Ishikawa (cell line): ENCODE results near the gene FSTL4.

Experiments used
- EP300 ChIP-seq: IDR thresholded peaks from 2 replicates; pipeline ENCODE4 v1.6.1; 2012; ENCODE audit warnings: borderline replicate concordance
- RAD21 ChIP-seq: IDR thresholded peaks from 2 replicates; pipeline ENCODE4 v1.6.1; 2012; ENCODE audit warnings: low read depth
- TAF1 ChIP-seq: IDR thresholded peaks from 2 replicates; pipeline ENCODE4 v1.6.1; 2012; ENCODE audit warnings: low read depth, mild to moderate bottlenecking
- TEAD4 ChIP-seq: IDR thresholded peaks from 2 replicates; pipeline ENCODE4 v1.6.1; 2012
- YY1 ChIP-seq: IDR thresholded peaks from 2 replicates; pipeline ENCODE4 v1.6.1; 2012; ENCODE audit warnings: low read depth
- TF ChIP-seq, protein P1 (sequence below): IDR thresholded peaks from 2 replicates; pipeline ENCODE4 v1.6.1; 2012; ENCODE audit warnings: low read depth, mild to moderate bottlenecking

GRCh38 chr5:133307275-133307674 lies 305.1 kb downstream of the FSTL4 start:
- TF ChIP-seq TEAD4: no peak
- TF ChIP-seq, protein P1, sequence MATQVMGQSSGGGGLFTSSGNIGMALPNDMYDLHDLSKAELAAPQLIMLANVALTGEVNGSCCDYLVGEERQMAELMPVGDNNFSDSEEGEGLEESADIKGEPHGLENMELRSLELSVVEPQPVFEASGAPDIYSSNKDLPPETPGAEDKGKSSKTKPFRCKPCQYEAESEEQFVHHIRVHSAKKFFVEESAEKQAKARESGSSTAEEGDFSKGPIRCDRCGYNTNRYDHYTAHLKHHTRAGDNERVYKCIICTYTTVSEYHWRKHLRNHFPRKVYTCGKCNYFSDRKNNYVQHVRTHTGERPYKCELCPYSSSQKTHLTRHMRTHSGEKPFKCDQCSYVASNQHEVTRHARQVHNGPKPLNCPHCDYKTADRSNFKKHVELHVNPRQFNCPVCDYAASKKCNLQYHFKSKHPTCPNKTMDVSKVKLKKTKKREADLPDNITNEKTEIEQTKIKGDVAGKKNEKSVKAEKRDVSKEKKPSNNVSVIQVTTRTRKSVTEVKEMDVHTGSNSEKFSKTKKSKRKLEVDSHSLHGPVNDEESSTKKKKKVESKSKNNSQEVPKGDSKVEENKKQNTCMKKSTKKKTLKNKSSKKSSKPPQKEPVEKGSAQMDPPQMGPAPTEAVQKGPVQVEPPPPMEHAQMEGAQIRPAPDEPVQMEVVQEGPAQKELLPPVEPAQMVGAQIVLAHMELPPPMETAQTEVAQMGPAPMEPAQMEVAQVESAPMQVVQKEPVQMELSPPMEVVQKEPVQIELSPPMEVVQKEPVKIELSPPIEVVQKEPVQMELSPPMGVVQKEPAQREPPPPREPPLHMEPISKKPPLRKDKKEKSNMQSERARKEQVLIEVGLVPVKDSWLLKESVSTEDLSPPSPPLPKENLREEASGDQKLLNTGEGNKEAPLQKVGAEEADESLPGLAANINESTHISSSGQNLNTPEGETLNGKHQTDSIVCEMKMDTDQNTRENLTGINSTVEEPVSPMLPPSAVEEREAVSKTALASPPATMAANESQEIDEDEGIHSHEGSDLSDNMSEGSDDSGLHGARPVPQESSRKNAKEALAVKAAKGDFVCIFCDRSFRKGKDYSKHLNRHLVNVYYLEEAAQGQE: no peak
- no peak for TF ChIP-seq EP300
- TF ChIP-seq TAF1: no peak
- no peak for TF ChIP-seq RAD21
- no peak for TF ChIP-seq YY1
